ENCODE results near the gene MED20.
"Not testable (repeated sequence)": the region's sequence is repeated elsewhere in the genome, so short reads cannot be mapped to it uniquely, and the experiment has no call there.

MED20 gene
- total RNA-seq: 8.5 to 11.4 reads per million in 2 experiments

DNA sequence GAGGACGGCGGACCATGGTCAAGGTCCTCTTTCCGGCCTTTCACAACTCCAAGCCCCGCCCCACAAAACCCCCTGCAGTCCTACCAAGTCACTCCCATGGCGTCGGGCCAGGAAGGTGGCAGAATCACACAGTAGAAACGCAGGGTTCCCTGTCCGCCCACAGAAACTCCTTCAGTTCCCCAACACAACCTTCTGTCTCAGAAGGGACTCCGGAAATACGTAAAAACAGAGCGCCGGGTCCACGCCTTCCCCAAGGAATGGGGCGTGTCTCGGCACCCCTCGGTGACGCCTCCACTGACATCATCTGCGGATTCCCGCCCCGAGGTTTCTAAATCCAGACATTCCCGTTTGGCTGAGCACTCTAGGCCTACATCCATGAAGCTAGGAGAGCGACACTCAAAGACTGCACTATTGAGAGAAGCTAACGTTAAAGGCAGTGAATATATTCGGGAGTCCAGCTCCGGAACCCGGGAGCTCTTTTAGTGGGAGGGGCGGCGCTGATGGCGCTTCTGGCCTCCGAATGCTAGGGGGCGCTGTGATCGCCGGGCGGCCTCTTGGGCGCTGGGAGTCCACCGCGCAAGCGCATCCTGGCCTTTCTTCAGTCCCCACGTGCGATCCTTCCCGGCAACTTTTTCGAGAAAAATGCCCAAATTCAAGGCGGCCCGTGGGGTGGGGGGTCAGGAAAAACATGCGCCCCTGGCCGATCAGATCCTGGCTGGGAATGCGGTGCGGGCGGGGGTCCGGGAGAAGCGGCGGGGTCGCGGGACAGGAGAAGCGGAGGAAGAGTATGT is at the start of gene MED20, which contains the start of gene BYSL:
TSS of gene MED20 (minus strand) at position 219 of the 791 bp plus-strand sequence. CDS start at position 98, 121 bp downstream.
TSS of gene BYSL (plus strand) at position 579 of the 791 bp plus-strand sequence. CDS start at position 643, 64 bp downstream.
- DNase-seq (ENCODE audit: low read depth): peak; percentile 91

- no peak for DNase-seq (ENCODE audit: low read depth)
These were observed 49.5 kb upstream of the MED20 start for GRCh38 chr6:41970436-41970846.

DNA sequence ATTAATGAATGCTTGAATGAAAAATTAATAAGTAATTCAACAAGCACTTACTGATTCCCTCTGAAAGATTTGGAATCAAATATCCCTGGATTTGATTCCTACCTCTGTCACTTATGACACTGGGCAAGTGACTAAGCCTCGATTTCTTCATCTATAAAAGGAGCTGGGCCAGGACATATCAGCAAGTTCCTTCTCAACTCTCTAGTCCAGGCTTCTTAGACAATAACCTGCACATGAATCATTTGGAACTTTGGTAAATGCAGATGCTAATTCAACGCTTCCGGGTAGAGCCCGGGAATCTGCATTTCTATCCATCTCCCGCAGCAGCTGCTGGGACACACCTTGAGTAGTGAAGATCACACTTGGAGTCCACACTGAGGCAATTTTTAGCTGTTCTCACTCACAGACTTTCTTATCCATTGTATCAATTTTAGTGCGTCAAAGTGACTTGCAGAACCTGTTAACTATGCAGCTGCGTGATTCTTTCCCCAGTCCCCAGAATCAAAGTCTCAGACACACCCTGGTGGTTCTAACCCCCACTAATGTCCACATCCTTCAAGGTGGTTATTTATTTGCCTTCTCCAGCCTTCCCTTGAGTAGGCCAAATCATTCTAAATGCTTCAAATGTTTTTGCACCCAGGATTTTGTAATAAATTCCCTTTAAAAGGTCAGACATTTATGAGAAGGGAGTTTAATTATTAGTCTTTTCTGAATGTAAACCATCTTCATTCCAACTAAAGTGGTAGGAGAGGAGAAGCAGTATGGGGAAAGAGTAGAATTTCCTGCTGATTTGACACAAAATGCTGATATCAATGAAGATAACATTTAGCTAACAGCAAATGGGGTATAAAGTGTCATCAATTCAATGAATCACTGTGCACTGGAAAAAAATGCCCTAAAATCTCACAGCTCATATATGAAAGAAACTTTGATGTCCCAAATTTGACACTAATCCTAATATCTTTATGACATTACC is 46.7 kb upstream of the MED20 start:
- no peak for DNase-seq (ENCODE audit: low read depth)

- DNase-seq (ENCODE audit: low read depth): no peak
These were observed 46.0 kb upstream of the MED20 start for GRCh38 chr6:41966961-41967311.

GRCh38 chr6:41966214-41966920 is 45.4 kb upstream of the MED20 start:
- no peak for DNase-seq (ENCODE audit: low read depth)

DNA sequence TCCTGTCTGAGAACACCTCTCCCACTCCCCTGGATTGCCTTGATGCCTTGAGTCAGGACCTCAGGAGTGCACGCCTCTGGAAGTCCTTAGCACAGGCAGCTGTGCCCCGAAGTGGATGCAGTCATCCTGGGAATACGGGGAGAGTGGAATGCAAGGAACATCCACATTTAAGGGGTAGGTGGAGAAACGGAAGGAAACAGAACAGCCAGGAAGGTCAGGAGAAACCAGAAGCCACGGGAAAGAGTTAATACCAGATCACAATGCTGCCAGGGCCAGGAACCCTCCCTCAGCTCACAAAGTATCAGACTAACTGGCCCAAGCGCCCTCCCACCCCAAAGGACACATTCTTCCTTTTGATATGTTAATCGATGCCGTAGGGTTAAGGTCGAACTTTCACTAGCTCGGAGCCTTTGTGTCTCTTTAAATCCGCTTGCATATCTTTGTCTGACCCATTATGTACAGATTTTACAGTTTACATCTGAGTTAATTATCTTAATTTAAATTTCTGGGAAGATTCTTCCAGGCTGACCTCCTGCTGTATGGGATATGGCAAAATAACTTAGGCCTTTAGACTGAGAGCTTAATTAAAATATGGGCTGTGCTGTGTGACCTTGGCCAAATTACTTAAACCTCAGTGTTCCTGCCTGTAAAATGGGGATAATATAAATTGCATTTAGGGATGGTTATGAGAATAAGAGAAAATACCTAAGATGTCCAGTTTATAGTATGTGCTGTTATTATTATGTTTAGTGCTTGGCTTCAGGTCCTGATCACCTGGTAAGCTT is 44.7 kb upstream of the MED20 start:
- DNase-seq (ENCODE audit: low read depth): no peak

GRCh38 chr6:41964201-41964887 is 43.4 kb upstream of the MED20 start:
- DNase-seq (ENCODE audit: low read depth): no peak

GRCh38 chr6:41963371-41963770 is 42.4 kb upstream of the MED20 start:
- no peak for DNase-seq (ENCODE audit: low read depth)

DNA sequence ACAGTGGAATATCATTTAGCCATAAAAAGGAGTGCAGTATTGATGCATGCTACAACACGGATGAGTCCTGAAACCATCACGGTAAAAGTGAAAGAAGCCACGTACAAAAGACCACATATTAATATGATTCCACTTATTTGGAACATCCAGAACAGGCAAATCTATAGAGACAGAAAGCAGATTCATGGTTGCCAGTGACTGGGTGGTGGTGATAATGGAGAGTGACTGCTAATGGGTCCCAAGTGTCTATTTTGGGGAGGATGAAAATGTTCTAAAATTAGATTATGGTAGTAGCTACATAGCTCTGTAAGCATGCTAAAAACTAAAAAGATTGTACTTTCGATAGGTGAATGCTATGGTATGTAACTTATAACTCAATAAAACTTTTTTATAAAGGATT is 39.1 kb upstream of the MED20 start:
- DNase-seq (ENCODE audit: low read depth): no peak

DNA sequence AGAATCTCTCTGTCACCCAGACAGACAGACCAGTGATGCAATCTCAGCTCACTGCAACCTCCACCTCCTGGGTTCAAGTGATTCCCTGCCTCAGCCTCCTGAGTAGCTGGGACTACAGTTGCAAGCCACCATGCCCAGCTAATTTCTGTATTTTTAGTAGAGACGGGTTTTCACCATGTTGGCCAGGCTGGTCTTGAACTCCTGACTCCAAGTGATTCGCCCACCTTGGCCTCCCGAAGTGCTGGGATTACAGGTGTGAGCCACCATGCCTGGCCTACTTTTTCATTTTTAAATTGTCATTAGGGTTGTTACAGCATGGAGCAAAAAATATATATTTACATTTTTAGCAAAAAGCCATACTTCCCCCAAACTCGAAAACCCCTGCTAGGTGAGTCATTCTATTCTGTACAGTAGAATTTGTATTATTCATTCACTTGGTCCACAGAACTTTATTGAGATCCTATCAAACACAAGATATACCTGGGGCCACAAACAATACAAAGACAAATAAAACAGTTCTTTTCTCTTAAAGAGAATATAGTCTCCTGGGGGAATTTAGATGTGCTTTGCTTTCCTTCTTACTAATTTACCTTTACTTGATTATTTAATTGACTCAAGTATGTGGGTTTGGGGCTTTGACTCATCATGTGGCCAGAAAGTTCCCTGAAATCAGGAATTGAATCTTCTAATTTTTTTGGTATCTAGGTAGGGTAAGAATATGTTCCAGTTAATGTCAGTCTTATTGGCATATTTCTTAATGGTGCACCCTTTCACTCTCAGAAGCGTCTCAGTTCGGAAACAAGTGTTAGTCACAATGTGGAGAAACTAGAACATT is 37.3 kb upstream of the MED20 start:
- no peak for DNase-seq (ENCODE audit: low read depth)

DNA sequence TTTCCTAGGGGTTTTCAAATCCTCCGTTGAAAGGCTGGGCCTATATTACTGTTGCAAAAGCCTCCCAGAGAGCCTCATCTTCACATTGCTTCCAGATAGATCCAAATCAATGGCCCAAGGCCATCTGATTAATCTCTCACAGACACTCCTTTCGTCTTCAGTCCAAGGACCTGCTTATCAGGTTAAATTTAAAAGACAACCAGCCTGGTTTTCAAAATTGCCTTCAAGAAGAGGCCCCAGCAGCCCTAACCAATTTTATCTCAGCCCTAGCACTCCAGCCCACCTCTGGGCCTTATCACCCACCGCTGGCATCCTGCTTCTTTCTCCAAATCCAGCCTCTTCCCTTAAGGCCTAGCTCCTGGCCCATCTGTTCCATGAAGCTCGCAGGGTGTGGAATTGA is 36.2 kb upstream of the MED20 start:
- no peak for DNase-seq (ENCODE audit: low read depth)

DNA sequence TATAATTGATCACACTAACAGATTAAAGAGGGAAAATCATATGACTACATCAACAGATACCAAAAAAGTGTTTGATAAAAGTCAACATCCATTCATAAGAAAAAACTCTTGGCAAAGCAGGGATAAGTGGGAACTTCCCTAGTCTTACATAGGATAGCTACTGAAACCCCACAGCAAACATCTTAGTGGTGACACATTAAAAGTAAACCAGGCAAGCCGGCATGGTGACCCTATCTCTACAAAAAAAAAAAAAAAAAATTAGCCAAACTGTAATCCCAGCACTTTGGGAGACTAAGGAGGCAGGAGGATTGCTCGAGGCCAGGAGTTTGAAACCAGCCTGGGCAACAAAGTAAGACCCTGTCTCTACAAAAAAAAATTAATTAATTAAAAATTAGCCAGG is 34.5 kb upstream of the MED20 start:
- no peak for DNase-seq (ENCODE audit: low read depth)

DNA sequence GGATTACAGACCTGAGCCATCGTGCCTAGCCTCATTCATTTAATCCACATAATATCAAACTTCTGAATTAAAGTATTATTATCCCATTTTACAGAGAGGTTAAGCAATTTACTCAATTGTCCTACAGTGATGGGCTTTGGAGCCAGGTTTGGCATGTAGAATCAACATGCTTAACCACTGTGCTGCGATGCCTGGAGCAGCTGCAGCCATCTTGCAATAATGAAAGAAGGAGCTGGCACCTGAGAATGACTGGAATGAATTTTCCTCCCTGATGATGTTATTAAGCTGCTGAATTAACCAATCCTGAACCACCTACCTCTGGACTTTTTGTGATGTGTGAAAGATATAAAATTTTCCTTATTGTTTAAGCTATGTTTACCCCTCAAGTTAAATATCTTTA is 33.7 kb upstream of the MED20 start:
- DNase-seq (ENCODE audit: low read depth): no peak

DNA sequence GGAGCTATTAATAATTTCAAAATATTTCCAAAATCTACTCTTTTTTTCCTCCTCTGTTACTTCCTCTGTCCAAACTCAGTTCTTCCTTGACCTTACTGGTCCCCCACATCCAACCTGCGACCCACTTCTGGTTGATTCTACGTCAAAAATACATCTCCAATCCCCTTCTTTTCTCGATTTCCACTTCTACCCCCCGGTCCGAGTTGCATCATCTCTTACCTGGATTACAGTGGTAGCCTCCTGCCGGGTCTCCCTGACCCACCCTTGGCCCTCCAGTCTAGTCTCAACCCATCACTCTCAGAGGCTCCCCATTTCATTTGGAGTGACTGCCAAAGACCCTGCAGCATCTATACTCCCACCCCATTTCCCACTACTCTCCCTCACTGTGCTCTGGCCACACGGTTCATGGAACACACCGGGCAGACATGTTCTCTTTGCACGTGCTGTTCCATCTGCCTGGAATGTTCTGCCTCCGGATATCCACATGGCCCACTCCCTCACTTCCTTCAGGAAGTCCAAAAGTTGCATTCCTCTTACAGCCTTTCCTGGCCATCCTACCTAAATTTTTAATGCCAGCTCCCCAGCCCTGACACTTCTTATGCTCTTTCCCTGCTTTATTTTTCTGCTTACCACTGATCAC is 26.8 kb upstream of the MED20 start:
- no peak for DNase-seq (ENCODE audit: low read depth)

DNA sequence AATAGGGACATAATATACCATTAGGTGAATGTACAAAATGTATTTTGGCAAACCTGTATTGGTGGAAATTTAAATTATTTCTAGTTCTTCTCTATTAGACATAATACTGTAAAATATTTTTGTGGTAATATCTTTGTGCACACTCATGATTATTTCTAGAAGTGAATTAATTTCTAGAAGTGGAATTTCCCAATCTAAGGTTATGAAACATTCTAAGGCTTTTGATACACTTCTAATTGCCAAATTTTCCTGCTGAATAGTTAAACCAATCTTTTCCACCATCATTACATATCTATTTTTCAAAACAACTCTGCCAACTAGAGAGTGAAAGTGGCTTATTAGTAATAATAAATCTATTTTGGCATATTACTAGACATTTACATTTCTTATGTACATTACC is 22.5 kb upstream of the MED20 start:
- no peak for DNase-seq (ENCODE audit: low read depth)

DNA sequence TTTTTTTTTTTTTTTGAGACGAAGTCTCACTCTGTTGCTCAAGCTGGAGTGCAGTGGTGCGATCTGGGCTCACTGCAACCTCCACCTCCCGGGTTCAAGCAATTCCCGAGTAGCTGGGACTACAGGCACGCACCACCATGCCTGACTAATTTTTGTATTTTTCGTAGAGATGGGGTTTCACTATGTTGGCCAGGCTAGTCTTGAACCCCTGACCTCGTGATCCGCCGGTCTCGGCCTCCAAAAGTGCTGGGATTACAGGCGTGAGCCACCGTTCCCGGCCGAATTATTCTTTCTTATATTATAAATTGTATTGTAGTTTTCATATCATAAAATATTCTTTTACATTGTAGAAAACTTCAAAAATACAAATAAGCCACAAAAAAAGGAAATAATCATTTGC is 21.9 kb upstream of the MED20 start:
- DNase-seq (ENCODE audit: low read depth): not testable (repeated sequence)

DNA sequence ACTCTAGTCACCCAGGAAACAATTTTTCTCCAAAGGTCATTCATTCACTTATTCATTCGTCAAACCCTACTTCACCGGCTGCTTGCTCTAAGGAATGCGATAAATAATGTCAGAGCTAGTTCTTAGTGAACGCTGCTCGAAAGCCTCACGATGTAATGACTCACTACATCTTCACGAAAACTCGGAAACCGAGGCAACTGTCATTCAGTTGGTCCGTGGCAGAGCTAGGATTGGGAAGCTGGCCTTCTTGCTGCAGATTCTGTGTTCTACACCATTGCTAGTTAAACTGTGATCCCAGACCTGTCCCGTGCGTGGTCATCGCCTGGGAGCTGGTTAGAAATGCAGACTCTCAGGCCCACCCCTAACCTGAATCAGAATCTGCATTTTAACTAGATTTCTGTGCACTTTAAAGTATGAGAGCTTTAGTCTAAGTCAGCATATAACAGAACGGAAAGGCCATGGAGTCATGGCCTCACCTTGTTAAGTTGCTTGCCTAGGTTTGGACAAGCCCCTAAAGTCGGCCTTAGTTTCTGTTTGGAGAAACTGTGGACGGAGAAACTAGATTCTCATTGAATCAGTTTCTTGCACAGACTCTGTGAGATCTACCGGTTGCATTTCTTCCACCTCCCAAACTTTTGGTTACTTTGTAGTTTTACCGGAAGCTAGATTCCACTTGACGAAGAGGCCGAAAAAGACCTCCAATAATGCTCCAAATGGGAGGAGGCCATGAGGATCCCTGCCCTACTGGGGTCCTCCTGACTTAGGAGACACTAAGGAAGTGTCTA is 21.3 kb upstream of the MED20 start:
- peak; percentile 24 for DNase-seq (ENCODE audit: low read depth)

DNA sequence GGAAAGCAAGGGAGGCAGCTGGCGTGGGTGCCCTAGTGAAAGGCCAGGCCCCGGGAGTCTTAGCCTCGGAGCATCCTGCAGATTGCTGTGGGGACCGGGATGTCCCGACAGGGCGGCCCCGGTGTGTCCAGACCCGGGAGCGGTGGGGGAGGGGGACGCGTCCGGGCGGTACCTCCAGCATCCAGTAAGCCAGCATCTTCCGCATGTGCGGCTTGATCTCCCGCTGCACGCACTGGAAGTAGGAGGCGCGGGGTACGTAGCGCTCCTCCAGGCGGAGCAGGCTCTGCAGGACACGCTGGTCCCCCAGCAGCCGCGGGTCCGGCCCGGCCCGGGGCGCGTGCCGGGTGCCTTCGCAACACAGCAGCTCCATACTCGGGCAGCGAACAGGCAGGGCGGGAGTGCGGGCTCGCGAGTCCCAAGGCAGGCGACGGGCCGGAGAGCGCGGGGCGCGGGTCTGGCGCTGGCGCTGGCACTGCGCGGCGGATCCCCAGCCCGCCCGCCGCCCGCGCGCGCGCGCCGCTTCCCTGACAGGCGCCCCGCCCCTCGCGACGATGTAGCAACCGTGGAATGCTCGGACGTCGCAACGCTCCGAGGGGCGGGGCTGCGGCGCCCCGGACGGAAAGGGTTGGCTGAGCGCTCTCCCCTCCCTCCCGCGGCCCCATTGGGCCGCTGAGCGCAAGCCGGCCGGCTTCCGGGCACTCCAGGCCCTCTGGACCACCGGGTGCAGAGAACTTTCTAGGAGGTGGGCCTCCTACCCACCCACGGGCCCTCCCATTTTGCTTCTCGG is 20.5 kb upstream of the MED20 start, which contains the start of gene CCND3:
TSS of gene CCND3 (minus strand) at position 529 of the 787 bp plus-strand sequence. CDS start at position 370, 159 bp downstream.
- peak; percentile 70 for DNase-seq (ENCODE audit: low read depth)

Measured in T follicular helper cell (primary cell).